Measurements from ENCODE around the gene PHF20. TPM values are rescaled to one million over a fixed set of nuclear protein-coding genes. Genes with fewer than 3 reads are reported as not detected.
"Not testable (repeated sequence)": the region's sequence is repeated elsewhere in the genome, so short reads cannot be mapped to it uniquely, and the experiment has no call there.

PHF20 gene
- polyA plus RNA-seq, 3 donors = 54.7 to 78.2 (median 73.6) TPM

DNA sequence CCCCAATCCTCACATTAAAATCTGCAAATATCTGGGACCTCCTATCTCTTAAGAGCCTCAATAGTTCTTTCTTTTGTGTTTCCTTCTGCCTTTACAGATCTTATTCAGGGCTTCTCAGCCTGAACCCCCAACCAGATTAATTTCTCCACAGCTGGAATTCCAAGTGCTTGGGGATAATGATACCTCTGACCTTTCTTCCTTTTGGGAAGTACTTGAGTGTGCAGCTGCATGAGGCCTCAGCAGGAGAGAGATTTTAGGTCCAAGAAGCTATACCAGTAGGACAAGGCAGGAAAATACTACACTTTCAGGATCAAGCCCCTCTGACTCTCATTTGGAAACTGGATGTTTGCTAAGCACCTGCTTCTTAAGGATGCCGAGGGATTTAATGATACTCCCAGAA lies 2.6 kb downstream of the PHF20 start:
- H3K79me2 ChIP-seq (ENCODE audit: insufficient read depth, low read length) = peaks cover 75% of the 10 kb centered on the region
- no peak overlapping the region for H3K9ac ChIP-seq (ENCODE audit: insufficient read depth, low read length, poor library complexity, severe bottlenecking)

DNA sequence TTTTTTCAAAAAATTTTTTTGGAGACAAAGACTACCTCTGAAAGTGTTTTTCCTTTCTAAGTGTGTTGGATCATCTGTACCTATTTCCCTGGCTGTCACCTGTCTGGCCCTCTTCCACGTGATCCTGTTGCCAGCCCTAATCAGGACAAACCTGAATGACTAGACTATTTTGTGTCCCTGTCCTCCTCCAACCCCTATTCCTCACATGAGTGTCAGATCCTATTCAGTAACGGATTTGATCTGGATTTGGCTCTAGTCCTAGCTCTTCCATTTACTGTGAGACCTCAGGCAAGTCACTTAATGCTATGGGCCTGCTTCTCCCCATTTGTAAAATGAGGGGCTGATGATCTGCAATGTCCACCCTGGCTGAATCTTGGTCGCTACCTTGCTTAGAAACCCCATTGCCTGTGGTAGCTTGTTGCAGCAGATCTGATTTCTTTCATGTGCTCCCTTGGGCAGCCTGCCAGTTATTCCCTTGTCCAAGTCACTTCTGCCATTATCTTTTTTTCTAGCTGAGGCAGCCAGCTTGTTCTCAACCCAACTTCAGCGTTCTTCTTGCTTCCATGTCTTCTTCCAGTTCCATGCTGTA lies 4.8 kb downstream of the PHF20 start:
- H3K36me3 ChIP-seq (replicated peaks in 1 of 2; ENCODE audit: control insufficient read depth in 1 of 2, insufficient read depth in 2 of 2, low read length in 2 of 2) = peaks cover 16 to 41% of the 10 kb centered on the region in 2 donors
- Mint-ChIP-seq H3K9me3 (peaks cover 0 to under 1% (median 0%) of the 10 kb centered on the region in 7 donors), H3K4me3 (no peak overlapping the region), H3K27ac (peak overlapping the region in 6 of 7 donors; percentile 4 to 83 (median 68)), H3K4me1 (peaks cover 34% of the 10 kb centered on the region), H3K36me3 (peaks cover 30 to 52% of the 10 kb centered on the region in 2 donors), H3K27me3 (ENCODE audit: low read depth in 3 of 3) (peaks cover 0 to 1% (median 0%) of the 10 kb centered on the region in 3 donors)
- H3K27me3 ChIP-seq (ENCODE audit: control insufficient read depth in 2 of 2, insufficient read depth in 2 of 2, low read length in 2 of 2) = no peaks in the 10 kb centered on the region
- peaks cover 21 to 27% of the 10 kb centered on the region in 2 donors for H3K4me1 ChIP-seq (ENCODE audit: control insufficient read depth in 1 of 2, insufficient read depth in 2 of 2, low read length in 2 of 2)
- 91% methylated on average over 2 of the region's 4 CpGs for WGBS (ENCODE audit: insufficient coverage)
- H3K4me2 ChIP-seq (replicated peaks; ENCODE audit: extremely low read depth, low read length, poor library complexity, severe bottlenecking) = no peak overlapping the region
- H2AFZ ChIP-seq (ENCODE audit: insufficient read depth, low read depth, low read length, poor library complexity, severe bottlenecking) = no peak overlapping the region
- H3K9ac ChIP-seq (ENCODE audit: insufficient read depth, low read length, poor library complexity, severe bottlenecking) = no peak overlapping the region
- peaks cover 64% of the 10 kb centered on the region for H4K20me1 ChIP-seq (ENCODE audit: insufficient read depth, low read length)
- intact Hi-C loops (cut with micrococcal nuclease) = no loop called here
- DNase-seq = no peak
- H3K27ac ChIP-seq (ENCODE audit: low read depth in 1 of 2, low read length in 2 of 2) = peak overlapping the region in 1 of 2 donors; percentile 10
- no peaks in the 10 kb centered on the region for H3K9me3 ChIP-seq (replicated peaks in 1 of 2; ENCODE audit: control insufficient read depth in 1 of 2, insufficient read depth in 1 of 2, low read length in 2 of 2)
- no peak for TF ChIP-seq CTCF (IDR thresholded peaks at IDR 0.05)
- H3K4me3 ChIP-seq (replicated peaks in 1 of 3; ENCODE audit: low read depth in 2 of 3, low read length in 3 of 3) = no peak overlapping the region
- H3K79me2 ChIP-seq (ENCODE audit: insufficient read depth, low read length) = peaks cover 93% of the 10 kb centered on the region

More for the DNA sequence above, 2.6 kb downstream of the PHF20 start:
- Histone ChIP-seq H3K4me1 (ENCODE audit: control insufficient read depth in 1 of 2, insufficient read depth in 2 of 2, low read length in 2 of 2) (peaks cover 40 to 49% of the 10 kb centered on the region in 2 donors), H3K36me3 (replicated peaks in 1 of 2; ENCODE audit: control insufficient read depth in 1 of 2, insufficient read depth in 2 of 2, low read length in 2 of 2) (peaks cover 8 to 33% of the 10 kb centered on the region in 2 donors), H3K9me3 (replicated peaks in 1 of 2; ENCODE audit: control insufficient read depth in 1 of 2, insufficient read depth in 1 of 2, low read length in 2 of 2) (no peaks in the 10 kb centered on the region), H3K27ac (ENCODE audit: low read depth in 1 of 2, low read length in 2 of 2) (peak overlapping the region in 1 of 2 donors; percentile 28), H3K4me2 (replicated peaks; ENCODE audit: extremely low read depth, low read length, poor library complexity, severe bottlenecking) (peak overlapping the region; percentile 7), H2AFZ (ENCODE audit: insufficient read depth, low read depth, low read length, poor library complexity, severe bottlenecking) (no peak overlapping the region), H4K20me1 (ENCODE audit: insufficient read depth, low read length) (peaks cover 42% of the 10 kb centered on the region), H3K4me3 (replicated peaks in 1 of 3; ENCODE audit: low read depth in 2 of 3, low read length in 3 of 3) (no peak overlapping the region), H3K27me3 (ENCODE audit: control insufficient read depth in 2 of 2, insufficient read depth in 2 of 2, low read length in 2 of 2) (no peaks in the 10 kb centered on the region)
- TF ChIP-seq CTCF (IDR thresholded peaks at IDR 0.05) = no peak
- Mint-ChIP-seq H3K9me3 (peaks cover 0 to 4% (median 3%) of the 10 kb centered on the region in 7 donors), H3K27me3 (ENCODE audit: low read depth in 3 of 3) (peaks cover 0 to 6% (median 0%) of the 10 kb centered on the region in 3 donors), H3K4me3 (peak overlapping the region in 1 of 2 donors; percentile 88), H3K4me1 (peaks cover 50% of the 10 kb centered on the region), H3K27ac (peak overlapping the region in 6 of 7 donors; percentile 98 to 100 (median 98)), H3K36me3 (peaks cover 27 to 38% of the 10 kb centered on the region in 2 donors)
- DNase-seq = no peak
- no CpG with 5 or more reads among the region's 1 CpG for WGBS (ENCODE audit: insufficient coverage)
- intact Hi-C loops (cut with micrococcal nuclease) = loop anchor here in 1 of 2 donors (5.0 kb wide), 2 partner anchors 42 to 157 kb away; partner anchors contain the start of gene SPAG4

DNA sequence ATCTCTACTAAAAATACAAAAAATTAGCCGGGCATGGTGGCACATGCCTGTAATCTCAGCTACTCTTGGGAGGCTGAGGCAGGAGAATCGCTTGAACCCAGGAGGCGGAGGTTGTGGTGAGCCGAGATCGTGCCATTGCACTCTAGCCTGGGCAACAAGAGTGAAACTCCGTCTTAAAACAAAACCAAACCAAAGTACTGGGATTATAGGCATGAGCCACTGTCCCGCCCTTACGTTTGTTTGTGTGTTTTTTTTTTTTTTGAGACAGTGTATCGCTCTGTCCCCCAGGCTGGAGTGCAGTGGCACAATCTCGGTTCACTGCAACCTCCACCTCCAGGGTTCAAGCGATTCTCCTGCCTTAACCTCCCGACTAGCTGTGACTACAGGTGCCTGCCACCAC lies 12.0 kb downstream of the PHF20 start:
- H3K4me3 Mint-ChIP-seq; H3K4me2 ChIP-seq (replicated peaks; ENCODE audit: extremely low read depth, low read length, poor library complexity, severe bottlenecking); H3K27ac ChIP-seq (ENCODE audit: low read depth in 1 of 2, low read length in 2 of 2); H3K4me3 ChIP-seq (replicated peaks in 1 of 3; ENCODE audit: low read depth in 2 of 3, low read length in 3 of 3); H3K9me3 ChIP-seq (replicated peaks in 1 of 2; ENCODE audit: control insufficient read depth in 1 of 2, insufficient read depth in 1 of 2, low read length in 2 of 2); H3K9ac ChIP-seq (ENCODE audit: insufficient read depth, low read length, poor library complexity, severe bottlenecking); intact Hi-C loops (cut with micrococcal nuclease); H3K27ac Mint-ChIP-seq; H3K9me3 Mint-ChIP-seq; H3K27me3 ChIP-seq (ENCODE audit: control insufficient read depth in 2 of 2, insufficient read depth in 2 of 2, low read length in 2 of 2); DNase-seq; H3K4me1 ChIP-seq (ENCODE audit: control insufficient read depth in 1 of 2, insufficient read depth in 2 of 2, low read length in 2 of 2); H2AFZ ChIP-seq (ENCODE audit: insufficient read depth, low read depth, low read length, poor library complexity, severe bottlenecking); H3K4me1 Mint-ChIP-seq; H3K27me3 Mint-ChIP-seq (ENCODE audit: low read depth in 3 of 3): not testable (repeated sequence)
- Histone ChIP-seq H3K79me2 (ENCODE audit: insufficient read depth, low read length) (peaks cover 84% of the 10 kb centered on the region), H4K20me1 (ENCODE audit: insufficient read depth, low read length) (peaks cover 80% of the 10 kb centered on the region), H3K36me3 (replicated peaks in 1 of 2; ENCODE audit: control insufficient read depth in 1 of 2, insufficient read depth in 2 of 2, low read length in 2 of 2) (peaks cover 24 to 43% of the 10 kb centered on the region in 2 donors)
- WGBS (ENCODE audit: insufficient coverage) = 95% methylated on average over 4 of the region's 12 CpGs
- peaks cover 26 to 70% of the 10 kb centered on the region in 2 donors for H3K36me3 Mint-ChIP-seq
